GM12878 (cell line): Measurements from ENCODE around the gene FOSB. TPM values are rescaled to one million over a fixed set of nuclear protein-coding genes. Genes with fewer than 3 reads are reported as not detected.

Source experiments
- ASH2L ChIP-seq: fragments of 300-600, 200-600 bp; sonication (generic); IDR thresholded peaks from 2 replicates; pipeline ENCODE4 v1.6.1; 2017; ENCODE audit warnings: low read depth, mild to moderate bottlenecking, borderline replicate concordance
- ATF2 ChIP-seq: IDR thresholded peaks from 2 replicates; pipeline ENCODE4 v1.6.1; 2012; ENCODE audit warnings: low read length, inconsistent platforms
- BACH1 ChIP-seq: fragments of 450-650 bp; IDR thresholded peaks from 2 replicates; pipeline ENCODE4 v1.6.1; 2017; ENCODE audit warnings: mild to moderate bottlenecking, borderline replicate concordance
- BCL11A ChIP-seq: IDR thresholded peaks from 2 replicates; pipeline ENCODE4 v1.6.1; 2011; ENCODE audit warnings: low read depth, low read length
- BHLHE40 ChIP-seq, 2 experiments: fragments of 450-650 bp in 1 of 2; IDR thresholded peaks; 2 replicates each; pipeline ENCODE4 v1.6.1; 2011 to 2017; ENCODE audit warnings: low read depth in 2 of 2, borderline replicate concordance in 1 of 2, improper control_type of control experiment in 1 of 2, low read length in 1 of 2, mild to moderate bottlenecking in 1 of 2
- CBFB ChIP-seq: IDR thresholded peaks from 2 replicates; pipeline ENCODE4 v1.6.1; 2016; ENCODE audit warnings: antibody characterized with exemption, low read depth
- CEBPB ChIP-seq, 2 experiments: fragments of 150-350 bp in 1 of 2; IDR thresholded peaks; 2 replicates each; pipeline ENCODE4 v1.6.1; 2012 to 2014; ENCODE audit warnings: low read depth in 2 of 2, low read length in 2 of 2, borderline replicate concordance in 1 of 2, inconsistent platforms in 1 of 2
- CREM ChIP-seq: IDR thresholded peaks from 2 replicates; pipeline ENCODE4 v1.6.1; 2014; ENCODE audit warnings: antibody characterized with exemption, low read depth
- DPF2 ChIP-seq: fragments of 450-650 bp; IDR thresholded peaks from 2 replicates; pipeline ENCODE4 v1.6.1; 2017; ENCODE audit warnings: mild to moderate bottlenecking
- HDAC2 ChIP-seq: fragments of 200-600 bp; sonication (generic); IDR thresholded peaks from 2 replicates; pipeline ENCODE4 v1.6.1; 2017
- IKZF1 ChIP-seq: fragments of 450-650 bp; conservative IDR thresholded peaks from 2 replicates; pipeline ENCODE4 v1.6.1; 2017; ENCODE audit warnings: antibody characterized with exemption, mild to moderate bottlenecking
- JUND ChIP-seq: IDR thresholded peaks from 2 replicates; pipeline ENCODE4 v1.6.1; 2012; ENCODE audit warnings: low read depth, mild to moderate bottlenecking, low read length, improper control_type of control experiment, moderate library complexity
- KDM1A ChIP-seq: fragments of 200-600 bp; sonication (generic); IDR thresholded peaks from 2 replicates; pipeline ENCODE4 v1.6.1; 2016; ENCODE audit warnings: borderline replicate concordance
- MAX ChIP-seq: IDR thresholded peaks from 2 replicates; pipeline ENCODE4 v1.6.1; 2012; ENCODE audit warnings: low read depth, low read length, improper control_type of control experiment
- POLR2A ChIP-seq: IDR thresholded peaks from 2 replicates; pipeline ENCODE4 v1.6.1; 2011; ENCODE audit warnings: low read depth, mild to moderate bottlenecking, low read length
- POLR2AphosphoS5 ChIP-seq: IDR thresholded peaks from 2 replicates; pipeline ENCODE4 v1.6.1; 2011; ENCODE audit warnings: mild to moderate bottlenecking, low read length, inconsistent platforms
- RBBP5 ChIP-seq: fragments of 200-600 bp; sonication (generic); conservative IDR thresholded peaks from 2 replicates; pipeline ENCODE4 v1.6.1; 2016
- RCOR1 ChIP-seq: conservative IDR thresholded peaks from 2 replicates; pipeline ENCODE4 v1.6.1; 2012; ENCODE audit warnings: low read depth, low read length, improper control_type of control experiment
- TAF1 ChIP-seq: IDR thresholded peaks from 2 replicates; pipeline ENCODE4 v1.6.1; 2011; ENCODE audit warnings: mild to moderate bottlenecking, low read depth, low read length, borderline replicate concordance
- USF1 ChIP-seq: IDR thresholded peaks from 2 replicates; pipeline ENCODE4 v1.6.1; 2011; ENCODE audit warnings: borderline replicate concordance, low read depth, mild to moderate bottlenecking, moderate library complexity, mixed read lengths, low read length; ENCODE audit not compliant: insufficient read depth; ENCODE audit errors: extremely low read length
- ZNF274 ChIP-seq: IDR thresholded peaks from one replicate; pipeline ENCODE4 v1.8.0; 2011; ENCODE audit not compliant: insufficient read length, insufficient read depth
- polyA plus RNA-seq, 11 experiments: library from polyadenylated mRNA; depleted of rRNA in 4 of 11; unstranded in 6 of 11; stranded (reverse) in 5 of 11; fragments of >200 nt; fragmentation: Nextera tagmentation in 4 of 11; fragmentation: Illumina TruSeq in 1 of 11; extraction: Ambion mirVana in 4 of 11; extraction: Trizol in 1 of 11; gene quantifications; 1 replicate in 1 of 11; 2 replicates in 10 of 11; pipeline versions ENCODE4 v1.2.1 to v1.2.3, GENCODE V29; 2011 to 2016; ENCODE audit warnings: inconsistent platforms in 2 of 11, missing spikeins in 2 of 11, low read depth in 1 of 11
- total RNA-seq, 4 experiments: library from RNA; depleted of rRNA in 3 of 4; stranded (reverse); fragments of >200 nt in 3 of 4; fragmentation: Illumina TruSeq in 1 of 4; extraction: Trizol in 1 of 4; gene quantifications; 2 replicates each; pipeline versions ENCODE4 v1.2.1 to v1.2.3, GENCODE V29; 2013 to 2021
- TF ChIP-seq, protein P1 (sequence below): fragments of 450-650 bp; IDR thresholded peaks from 2 replicates; pipeline ENCODE4 v1.6.1; 2016; ENCODE audit warnings: mild to moderate bottlenecking
- TF ChIP-seq, protein P2 (sequence below): IDR thresholded peaks from 2 replicates; pipeline ENCODE4 v1.6.1; 2012; ENCODE audit warnings: low read depth, low read length, improper control_type of control experiment
- TF ChIP-seq, protein P3 (sequence below): fragments of 450-650 bp; conservative IDR thresholded peaks from 2 replicates; pipeline ENCODE4 v1.6.1; 2017; ENCODE audit warnings: mild to moderate bottlenecking, moderate library complexity

FOSB gene
- total and polyA plus RNA-seq, 10 of the 15 experiments (the other 5 are each of a cell fraction or from before 2014, with no cell fraction given), result 0.06 to 0.56 (median 0.26) TPM

DNA sequence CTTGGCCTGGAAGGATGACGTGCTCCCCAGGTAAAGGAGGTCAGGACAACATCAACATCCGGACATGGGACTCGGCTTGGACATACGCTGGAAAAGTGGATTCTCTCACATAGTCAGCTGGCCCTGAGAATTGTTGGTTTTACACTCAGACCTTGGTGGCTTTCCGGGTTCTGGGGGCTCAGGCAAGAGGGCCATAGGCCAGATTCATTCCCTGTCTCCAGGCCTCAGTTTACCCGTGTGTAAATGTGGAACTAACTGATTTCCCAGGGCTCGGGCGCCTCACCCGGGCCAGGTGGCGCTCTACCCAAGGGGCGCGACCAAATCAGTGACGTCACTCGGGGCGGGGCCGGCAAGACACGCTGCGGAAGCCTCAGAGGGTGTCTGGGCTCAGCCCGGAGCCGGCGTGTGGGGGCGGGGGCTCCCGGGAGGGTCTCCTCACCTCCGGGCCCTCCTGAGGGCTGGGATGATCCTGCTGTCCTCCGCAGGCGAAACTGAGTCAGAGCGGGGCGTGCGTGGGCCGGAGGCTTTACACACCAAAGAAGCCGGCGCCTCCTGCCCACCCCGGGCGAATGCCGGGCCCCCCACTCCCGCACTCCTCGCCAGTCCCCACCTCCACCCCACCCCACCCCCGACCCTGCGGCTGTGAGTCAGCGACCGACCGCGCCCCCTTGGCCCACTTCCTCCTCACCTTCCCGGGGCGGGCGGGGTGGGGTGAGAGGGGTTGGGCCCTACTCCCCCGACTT, 38.6 kb downstream of the FOSB start (continued):
- TF ChIP-seq, protein P1, sequence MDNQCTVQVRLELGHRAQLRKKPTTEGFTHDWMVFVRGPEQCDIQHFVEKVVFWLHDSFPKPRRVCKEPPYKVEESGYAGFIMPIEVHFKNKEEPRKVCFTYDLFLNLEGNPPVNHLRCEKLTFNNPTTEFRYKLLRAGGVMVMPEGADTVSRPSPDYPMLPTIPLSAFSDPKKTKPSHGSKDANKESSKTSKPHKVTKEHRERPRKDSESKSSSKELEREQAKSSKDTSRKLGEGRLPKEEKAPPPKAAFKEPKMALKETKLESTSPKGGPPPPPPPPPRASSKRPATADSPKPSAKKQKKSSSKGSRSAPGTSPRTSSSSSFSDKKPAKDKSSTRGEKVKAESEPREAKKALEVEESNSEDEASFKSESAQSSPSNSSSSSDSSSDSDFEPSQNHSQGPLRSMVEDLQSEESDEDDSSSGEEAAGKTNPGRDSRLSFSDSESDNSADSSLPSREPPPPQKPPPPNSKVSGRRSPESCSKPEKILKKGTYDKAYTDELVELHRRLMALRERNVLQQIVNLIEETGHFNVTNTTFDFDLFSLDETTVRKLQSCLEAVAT, result peak; percentile 18; the same call in 1 of the 2 replicates
- TF ChIP-seq CREM, result peak; percentile 91
- peak; percentile 86 for TF ChIP-seq JUND
- no peak for TF ChIP-seq HDAC2
- TF ChIP-seq DPF2, result peak; percentile 85
- TF ChIP-seq CEBPB (IDR thresholded peaks at IDR 0.05; ENCODE audit: borderline replicate concordance in 1 of 2, low read depth in 2 of 2, low read length in 2 of 2), result no peak
- no peak for TF ChIP-seq CBFB
- TF ChIP-seq ASH2L, result 0 out of 2 replicates have a peak, but pooled peaks have one; percentile 30
- peak; percentile 63 for TF ChIP-seq MAX
- TF ChIP-seq RCOR1, result no peak
- TF ChIP-seq POLR2A, result peak; percentile 87
- peak; percentile 43; the same call in 1 of the 2 replicates for TF ChIP-seq BACH1
- peak; percentile 44; the same call in 1 of the 2 replicates for TF ChIP-seq TAF1
- TF ChIP-seq, protein P2, sequence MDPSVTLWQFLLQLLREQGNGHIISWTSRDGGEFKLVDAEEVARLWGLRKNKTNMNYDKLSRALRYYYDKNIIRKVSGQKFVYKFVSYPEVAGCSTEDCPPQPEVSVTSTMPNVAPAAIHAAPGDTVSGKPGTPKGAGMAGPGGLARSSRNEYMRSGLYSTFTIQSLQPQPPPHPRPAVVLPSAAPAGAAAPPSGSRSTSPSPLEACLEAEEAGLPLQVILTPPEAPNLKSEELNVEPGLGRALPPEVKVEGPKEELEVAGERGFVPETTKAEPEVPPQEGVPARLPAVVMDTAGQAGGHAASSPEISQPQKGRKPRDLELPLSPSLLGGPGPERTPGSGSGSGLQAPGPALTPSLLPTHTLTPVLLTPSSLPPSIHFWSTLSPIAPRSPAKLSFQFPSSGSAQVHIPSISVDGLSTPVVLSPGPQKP, result no peak
- peak; percentile 66; the same call in 1 of the 2 replicates for TF ChIP-seq POLR2AphosphoS5
- TF ChIP-seq USF1, result no peak
- TF ChIP-seq ATF2, result no peak; the same call in 1 of the 2 replicates
- no peak for TF ChIP-seq ZNF274
- no peak for TF ChIP-seq KDM1A
- no peak for TF ChIP-seq BCL11A
- TF ChIP-seq RBBP5, result no peak
- peak in 1 of 2 experiments; percentile 52; a peak in 1 of 4 replicates for TF ChIP-seq BHLHE40 (IDR thresholded peaks at IDR 0.05; ENCODE audit: borderline replicate concordance in 1 of 2, low read depth in 2 of 2, low read length in 1 of 2)
- TF ChIP-seq, protein P3, sequence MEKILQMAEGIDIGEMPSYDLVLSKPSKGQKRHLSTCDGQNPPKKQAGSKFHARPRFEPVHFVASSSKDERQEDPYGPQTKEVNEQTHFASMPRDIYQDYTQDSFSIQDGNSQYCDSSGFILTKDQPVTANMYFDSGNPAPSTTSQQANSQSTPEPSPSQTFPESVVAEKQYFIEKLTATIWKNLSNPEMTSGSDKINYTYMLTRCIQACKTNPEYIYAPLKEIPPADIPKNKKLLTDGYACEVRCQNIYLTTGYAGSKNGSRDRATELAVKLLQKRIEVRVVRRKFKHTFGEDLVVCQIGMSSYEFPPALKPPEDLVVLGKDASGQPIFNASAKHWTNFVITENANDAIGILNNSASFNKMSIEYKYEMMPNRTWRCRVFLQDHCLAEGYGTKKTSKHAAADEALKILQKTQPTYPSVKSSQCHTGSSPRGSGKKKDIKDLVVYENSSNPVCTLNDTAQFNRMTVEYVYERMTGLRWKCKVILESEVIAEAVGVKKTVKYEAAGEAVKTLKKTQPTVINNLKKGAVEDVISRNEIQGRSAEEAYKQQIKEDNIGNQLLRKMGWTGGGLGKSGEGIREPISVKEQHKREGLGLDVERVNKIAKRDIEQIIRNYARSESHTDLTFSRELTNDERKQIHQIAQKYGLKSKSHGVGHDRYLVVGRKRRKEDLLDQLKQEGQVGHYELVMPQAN, result peak; percentile 71; the same call in 1 of the 2 replicates
- TF ChIP-seq IKZF1, result peak; percentile 82
